HL-60/S4 treated with retinoic acid at 250 ng/mL for 4 days and 3 days (cell line): ENCODE data around the gene LPAR2.
"Not testable (repeated sequence)": the region's sequence is repeated elsewhere in the genome, so short reads cannot be mapped to it uniquely, and the experiment has no call there.

ENCODE experiments used
- in situ Hi-C: fragments of 300-500 bp; cut with MboI; formaldehyde crosslinking; loops from 2 replicates; pipeline ENCODE4 v1.7.0; 2022; ENCODE audit warnings: low sequenced_read_pairs

Gene LPAR2

GRCh38 chr19:19627621-19628500 lies at the start of gene LPAR2:
Gene LPAR2 (minus strand): TSS chr19:19628220. CDS start chr19:19627275, 945 bp downstream.
- in situ Hi-C loops, result loop anchor here (25.0 kb wide), 1 partner anchor 241 kb away; no protein-coding TSS in a partner anchor

GRCh38 chr19:19677579-19677978 lies 49.6 kb upstream of the LPAR2 start:
- in situ Hi-C loops, result no loop called here

GRCh38 chr19:19674315-19674714 lies 46.3 kb upstream of the LPAR2 start:
- in situ Hi-C loops, result no loop called here

DNA sequence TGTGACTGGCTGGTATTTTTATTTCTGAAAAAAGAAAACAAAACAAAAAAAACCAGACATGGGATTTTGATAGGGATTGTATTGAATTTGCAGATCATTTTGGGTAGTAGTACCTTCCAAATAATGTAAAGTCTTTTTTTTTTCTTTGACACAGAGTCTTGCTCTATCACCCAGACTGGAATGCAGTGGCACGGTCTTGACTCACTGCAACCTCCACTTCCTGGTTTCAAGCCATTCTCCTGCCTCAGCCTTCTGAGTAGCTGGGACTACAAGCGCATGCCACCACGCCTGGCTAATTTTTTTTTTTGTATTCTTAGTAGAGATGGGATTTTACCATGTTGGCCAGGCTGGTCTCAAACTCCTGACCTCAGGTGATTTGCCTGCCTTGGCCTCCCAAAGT lies 44.8 kb upstream of the LPAR2 start:
- in situ Hi-C loops, result no loop called here

DNA sequence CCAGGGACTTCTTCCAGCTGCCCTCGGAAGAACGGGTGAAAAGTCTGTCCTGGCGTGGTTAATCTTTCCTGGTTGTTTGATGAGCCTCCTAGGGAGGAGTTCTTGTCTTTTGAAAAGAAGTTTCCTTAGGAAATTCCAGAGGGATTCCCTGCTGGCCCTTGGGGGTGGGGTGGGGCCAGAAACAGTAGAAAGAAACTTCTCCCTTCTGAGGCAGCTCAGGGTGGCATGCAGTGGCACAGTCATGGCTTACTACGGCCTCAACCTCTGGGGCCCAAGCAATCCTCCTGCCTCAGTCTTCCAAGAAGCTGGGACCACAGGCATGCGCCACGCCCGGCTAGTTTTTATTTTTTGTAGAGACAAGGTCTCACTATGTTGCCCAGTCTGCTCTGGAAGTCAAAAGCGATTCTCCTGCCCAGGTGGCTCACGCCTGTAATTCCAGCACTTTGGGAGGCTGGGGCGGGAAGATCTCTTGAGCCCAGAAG lies 42.1 kb upstream of the LPAR2 start:
- in situ Hi-C loops, result no loop called here

DNA sequence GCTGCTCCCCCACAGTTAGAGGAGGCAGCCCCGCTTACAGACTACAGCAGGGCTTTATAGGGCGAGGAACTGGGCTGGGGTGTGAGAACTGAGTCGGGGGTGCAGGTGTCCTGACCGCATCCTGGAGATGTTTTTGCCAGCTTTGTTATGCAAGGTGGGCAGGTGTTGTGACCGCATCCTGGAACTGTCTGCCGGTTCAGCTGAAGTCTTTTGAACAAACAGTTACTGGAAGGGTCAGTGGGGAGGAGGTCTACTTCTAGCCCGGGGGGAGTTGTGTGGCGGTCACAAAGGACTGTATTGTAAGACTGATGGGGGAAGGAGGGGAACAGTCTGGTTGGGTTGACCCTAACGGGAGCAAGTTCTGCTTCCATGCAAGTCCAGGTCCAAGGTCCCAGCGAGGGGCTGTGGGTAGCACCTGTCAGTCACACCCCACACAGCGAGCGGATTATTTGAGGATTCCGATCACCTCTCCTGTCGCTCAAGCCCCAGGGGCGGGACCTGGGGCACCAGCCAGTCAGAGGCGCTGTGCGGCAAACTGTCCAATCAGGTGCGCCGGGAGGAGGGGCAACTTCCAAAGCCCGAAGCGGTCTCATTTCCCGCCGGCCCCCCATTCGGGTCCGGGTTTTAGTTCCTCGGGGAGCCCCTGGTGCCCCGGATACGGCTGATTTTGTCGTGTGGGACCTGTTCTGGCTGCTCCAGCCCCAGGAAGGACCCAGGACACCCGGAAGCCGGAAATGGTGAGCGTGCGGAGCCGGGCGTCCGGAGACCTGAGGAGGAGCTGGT lies 40.4 kb upstream of the LPAR2 start, which contains the start of gene ZNF101:
Gene ZNF101 (plus strand): TSS at position 610 of the 783 bp plus-strand sequence. CDS start 125 bp downstream, at position 735.
- in situ Hi-C loops, result no loop called here

DNA sequence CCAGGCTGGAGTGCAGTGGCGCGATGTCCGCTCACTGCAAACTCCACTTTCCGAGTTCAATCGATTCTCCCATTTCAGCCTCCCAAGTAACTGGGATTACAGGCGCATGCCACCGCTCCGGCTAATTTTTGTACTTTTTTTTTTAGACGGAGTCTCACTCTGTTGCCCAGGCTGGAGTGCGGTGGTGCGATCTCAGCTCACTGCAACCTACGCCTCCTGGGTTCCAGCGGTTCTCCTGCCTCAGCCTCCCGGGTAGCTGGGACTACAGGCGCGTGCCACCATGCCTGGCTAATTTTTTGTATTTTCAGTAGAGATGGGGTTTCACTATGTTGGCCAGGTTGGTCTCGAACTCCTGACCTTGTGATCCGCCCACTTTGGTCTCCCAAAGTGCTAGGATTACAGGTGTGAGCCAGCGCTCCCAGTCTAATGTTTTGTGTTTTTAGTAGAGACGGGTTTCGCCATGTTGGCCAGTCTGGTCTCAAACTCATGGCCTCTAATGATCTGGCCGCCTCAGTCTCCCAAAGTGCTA lies 37.5 kb upstream of the LPAR2 start:
- in situ Hi-C loops, result not testable (repeated sequence)

GRCh38 chr19:19663256-19664120 lies 35.5 kb upstream of the LPAR2 start, which contains the start of gene ATP13A1:
Gene ATP13A1 (minus strand): TSS chr19:19663676. CDS start chr19:19663666, 10 bp downstream.
- in situ Hi-C loops, result no loop called here

DNA sequence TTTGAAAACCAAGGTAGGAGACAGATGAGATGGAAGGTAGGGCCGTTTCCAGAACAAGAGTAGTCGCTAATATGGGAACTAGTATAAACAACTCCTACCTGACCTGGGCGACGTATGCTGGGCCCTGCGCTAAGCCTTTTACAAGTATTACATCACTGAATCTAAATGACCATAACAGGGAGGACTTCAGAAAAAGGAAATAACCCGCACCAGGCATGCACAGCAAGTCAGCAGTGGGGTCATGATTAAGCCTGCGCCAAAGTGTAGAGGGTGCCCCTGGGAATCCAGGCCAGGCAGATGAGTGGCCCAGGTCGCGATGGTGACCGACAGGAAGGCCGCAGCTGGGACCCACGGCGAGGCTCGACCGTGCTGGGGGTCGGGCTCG lies 34.8 kb upstream of the LPAR2 start:
- in situ Hi-C loops, result no loop called here

- in situ Hi-C loops, result no loop called here
Observed at GRCh38 chr19:19662344-19662743, 34.3 kb upstream of the LPAR2 start.

- in situ Hi-C loops, result no loop called here
Observed at GRCh38 chr19:19661675-19662251, 33.7 kb upstream of the LPAR2 start.

GRCh38 chr19:19661141-19661674 lies 33.2 kb upstream of the LPAR2 start:
- in situ Hi-C loops, result no loop called here

DNA sequence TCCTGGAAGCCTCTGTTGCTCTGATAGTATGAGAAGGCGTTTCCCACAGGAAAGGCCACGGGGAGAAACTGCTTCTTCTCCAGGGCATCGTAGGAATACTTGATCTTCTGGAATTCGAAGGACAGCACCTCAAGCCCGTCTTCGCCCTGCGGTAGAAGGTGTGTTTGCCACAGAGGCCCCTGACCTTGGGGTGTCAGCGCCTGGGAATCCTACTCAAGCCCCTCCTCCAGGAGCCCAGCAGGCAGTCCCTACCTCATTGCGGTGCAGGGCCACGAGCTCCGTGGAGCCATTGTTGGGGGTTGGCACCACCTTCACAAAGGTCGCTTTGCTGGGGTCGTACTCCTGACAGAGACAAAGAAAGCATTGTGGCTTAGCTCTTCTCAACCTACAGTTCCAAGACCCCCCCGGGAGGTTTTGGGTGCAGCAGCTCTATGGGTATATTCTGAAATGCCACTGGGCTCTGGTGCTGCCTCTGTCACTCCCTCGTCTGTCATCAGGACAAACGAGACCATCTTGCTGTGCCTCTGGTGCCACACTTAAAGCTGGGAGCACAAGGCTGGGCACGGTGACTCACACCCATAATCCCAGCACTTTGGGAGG lies 31.7 kb upstream of the LPAR2 start:
- in situ Hi-C loops, result no loop called here

- in situ Hi-C loops, result no loop called here
Observed at GRCh38 chr19:19657397-19657783, 29.4 kb upstream of the LPAR2 start.

- in situ Hi-C loops, result no loop called here
Observed at GRCh38 chr19:19656451-19657396, 28.7 kb upstream of the LPAR2 start.

- in situ Hi-C loops, result no loop called here
Observed at GRCh38 chr19:19655641-19656343, 27.8 kb upstream of the LPAR2 start.

- in situ Hi-C loops, result no loop called here
Observed at GRCh38 chr19:19655051-19655594, 27.1 kb upstream of the LPAR2 start.
